Measurements from ENCODE around the gene FBXO2.

DNA sequence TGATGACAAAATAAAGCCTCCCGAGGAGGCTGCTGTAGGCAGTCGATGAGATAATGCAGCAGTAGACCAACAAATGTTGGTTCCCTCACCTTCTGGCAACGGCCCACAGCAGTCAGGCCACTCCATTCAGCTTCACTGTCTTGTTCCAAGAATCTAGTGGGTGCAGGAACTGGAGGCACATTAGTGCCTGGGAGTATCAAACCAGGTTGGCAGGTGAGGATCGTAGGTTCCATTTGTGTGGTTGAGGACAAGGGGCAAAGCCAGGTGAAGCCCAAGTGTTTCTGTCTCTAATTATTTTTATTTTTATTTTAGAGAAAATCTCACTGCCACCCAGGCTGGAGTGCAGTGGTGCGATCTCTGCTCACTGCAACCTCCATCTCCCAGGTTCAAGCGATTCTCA, 13.3 kb downstream of the FBXO2 start:
- TF ChIP-seq EZH2 (IDR thresholded peaks at IDR 0.05; ENCODE audit: insufficient read depth, low read length): no peak
- no peak for TF ChIP-seq CTCF (IDR thresholded peaks at IDR 0.05; ENCODE audit: insufficient read depth, low read depth, low read length)

Data from astrocyte (in vitro differentiated cells and primary cell).